HG03025 (cell line): ENCODE results near the gene FAU.

Experiments used
- ATAC-seq: cut with Tn5 transposase; IDR thresholded peaks from one replicate; pipeline ENCODE4 v1.9.1; 2021; ENCODE audit warnings: mild to moderate bottlenecking, moderate library complexity; ENCODE audit not compliant: unreplicated experiment, low FRiP score

Gene FAU

GRCh38 chr11:65109231-65110198, 12.4 kb downstream of the FAU start:
- no peak for ATAC-seq

GRCh38 chr11:65108469-65109123, 13.3 kb downstream of the FAU start:
- no peak for ATAC-seq

- ATAC-seq: no peak
Measured at GRCh38 chr11:65107751-65108468, 14.0 kb downstream of the FAU start.

GRCh38 chr11:65107078-65107477, 14.9 kb downstream of the FAU start:
- ATAC-seq: no peak

GRCh38 chr11:65104628-65105027, 17.3 kb downstream of the FAU start:
- no peak for ATAC-seq

- no peak for ATAC-seq
Measured at GRCh38 chr11:65103476-65103875, 18.5 kb downstream of the FAU start.

GRCh38 chr11:65102142-65103095, 19.5 kb downstream of the FAU start:
- ATAC-seq: no peak

GRCh38 chr11:65100674-65101350, 21.1 kb downstream of the FAU start:
- ATAC-seq: no peak

- ATAC-seq: no peak
Measured at GRCh38 chr11:65096926-65097325, 25.0 kb downstream of the FAU start.

- ATAC-seq: peak; percentile 53
Measured at GRCh38 chr11:65095974-65096806, 25.7 kb downstream of the FAU start, which contains the start of gene VPS51. TSS of gene VPS51 (plus strand) at chr11:65096214. CDS start at chr11:65096251, 37 bp downstream.

GRCh38 chr11:65095427-65095826, 26.5 kb downstream of the FAU start:
- no peak for ATAC-seq

- ATAC-seq: no peak
Measured at GRCh38 chr11:65090628-65091027, 31.3 kb downstream of the FAU start.

- no peak for ATAC-seq
Measured at GRCh38 chr11:65089621-65090020, 32.3 kb downstream of the FAU start.

- ATAC-seq: no peak
Measured at GRCh38 chr11:65087827-65088226, 34.1 kb downstream of the FAU start.

GRCh38 chr11:65087216-65087615, 34.7 kb downstream of the FAU start:
- no peak for ATAC-seq

- no peak for ATAC-seq
Measured at GRCh38 chr11:65086809-65087208, 35.1 kb downstream of the FAU start.

- ATAC-seq: no peak
Measured at GRCh38 chr11:65085446-65085845, 36.5 kb downstream of the FAU start.

GRCh38 chr11:65084598-65085375, 37.1 kb downstream of the FAU start:
- ATAC-seq: no peak
